Loucy (cell line): ENCODE measurements around the gene RPS5.

Experiments used
- H2AFZ ChIP-seq: fragments of 200-600 bp; sonication (generic); 2 replicates; pipeline ENCODE4 v1.6.0; 2016; ENCODE audit warnings: antibody characterized with exemption, mild to moderate bottlenecking, low read length, moderate library complexity
- H3F3A ChIP-seq: fragments of 200-600 bp; 2 replicates; pipeline ENCODE4 v1.6.0; 2016; ENCODE audit warnings: antibody characterized with exemption, low read depth, mild to moderate bottlenecking
- H3K27me3 ChIP-seq: fragments of 200-600 bp; sonication (generic); 2 replicates; pipeline ENCODE4 v1.6.1; 2014; ENCODE audit warnings: low read length, mild to moderate bottlenecking; ENCODE audit not compliant: insufficient read depth, poor library complexity, severe bottlenecking
- H3K36me3 ChIP-seq: fragments of 200-600 bp; sonication (generic); 2 replicates; pipeline ENCODE4 v1.6.1; 2016; ENCODE audit warnings: low read length; ENCODE audit not compliant: insufficient read depth
- H3K4me1 ChIP-seq: fragments of 200-600 bp; sonication (generic); 2 replicates; pipeline ENCODE4 v1.5.1; 2014; ENCODE audit warnings: low read length, mild to moderate bottlenecking; ENCODE audit not compliant: insufficient read depth, poor library complexity, severe bottlenecking
- H3K4me2 ChIP-seq: fragments of 200-600 bp; sonication (generic); 2 replicates; pipeline ENCODE4 v1.6.0; 2014; ENCODE audit warnings: antibody characterized with exemption, low read length, low read depth, mild to moderate bottlenecking; ENCODE audit not compliant: poor library complexity, severe bottlenecking
- H3K4me3 ChIP-seq: fragments of 200-600 bp; sonication (generic); 2 replicates; pipeline ENCODE4 v1.5.1; 2014; ENCODE audit warnings: low read length, mild to moderate bottlenecking, mixed read lengths; ENCODE audit not compliant: poor library complexity, severe bottlenecking
- H3K79me2 ChIP-seq: fragments of 200-600 bp; sonication (generic); 2 replicates; pipeline ENCODE4 v1.6.1; 2014; ENCODE audit warnings: low read length; ENCODE audit not compliant: insufficient read depth
- H3K9ac ChIP-seq: fragments of 200-600 bp; sonication (generic); 2 replicates; pipeline ENCODE4 v1.6.0; 2014; ENCODE audit warnings: mild to moderate bottlenecking, low read depth, low read length, moderate library complexity; ENCODE audit not compliant: poor library complexity, severe bottlenecking
- H3K9me2 ChIP-seq: fragments of 200-600 bp; sonication (generic); replicated peaks from 2 replicates; pipeline ENCODE4 v1.6.1; 2016; ENCODE audit warnings: low read depth, low read length, mixed read lengths
- H3K9me3 ChIP-seq: fragments of 200-600 bp; sonication (generic); 2 replicates; pipeline ENCODE4 v1.6.1; 2014; ENCODE audit warnings: mild to moderate bottlenecking, antibody characterized with exemption, low read length, low read depth; ENCODE audit not compliant: insufficient read depth
- H4K20me1 ChIP-seq: fragments of 200-600 bp; sonication (generic); 2 replicates; pipeline ENCODE4 v1.6.0; 2014; ENCODE audit warnings: antibody characterized with exemption, low read length, mild to moderate bottlenecking; ENCODE audit not compliant: insufficient read depth, poor library complexity, severe bottlenecking
- EZH2phosphoT487 ChIP-seq: fragments of 200-600 bp; IDR thresholded peaks from 2 replicates; pipeline ENCODE4 v1.6.1; 2018; ENCODE audit warnings: antibody characterized with exemption, mild to moderate bottlenecking, moderate library complexity, borderline replicate concordance
- TF ChIP-seq, protein P1 (sequence below): fragments of 200-600 bp; sonication (generic); conservative IDR thresholded peaks from 2 replicates; pipeline ENCODE4 v1.5.1; 2014; ENCODE audit warnings: mild to moderate bottlenecking, antibody characterized with exemption, low read length

Gene RPS5

DNA sequence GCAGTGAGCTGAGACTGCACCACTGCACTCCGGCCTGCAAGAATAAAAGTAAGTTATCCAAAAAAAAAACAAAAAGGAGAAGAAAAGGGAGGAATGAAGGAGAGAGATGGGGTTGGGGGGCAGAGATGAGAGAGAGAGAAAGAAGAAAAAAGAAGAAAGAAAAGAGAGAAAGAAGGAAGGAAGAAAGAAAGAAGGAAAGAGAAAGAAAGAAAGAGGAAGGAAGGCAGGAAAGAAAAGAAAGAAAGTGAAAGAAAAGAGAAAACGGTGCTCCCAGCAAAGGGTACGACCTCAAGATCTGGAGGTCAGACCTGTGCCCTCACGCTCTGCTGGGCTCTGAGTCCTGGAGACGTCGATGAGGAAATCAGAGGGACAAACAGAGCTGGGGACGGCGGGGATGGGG is 37.5 kb upstream of the RPS5 start:
- TF ChIP-seq, protein P1, sequence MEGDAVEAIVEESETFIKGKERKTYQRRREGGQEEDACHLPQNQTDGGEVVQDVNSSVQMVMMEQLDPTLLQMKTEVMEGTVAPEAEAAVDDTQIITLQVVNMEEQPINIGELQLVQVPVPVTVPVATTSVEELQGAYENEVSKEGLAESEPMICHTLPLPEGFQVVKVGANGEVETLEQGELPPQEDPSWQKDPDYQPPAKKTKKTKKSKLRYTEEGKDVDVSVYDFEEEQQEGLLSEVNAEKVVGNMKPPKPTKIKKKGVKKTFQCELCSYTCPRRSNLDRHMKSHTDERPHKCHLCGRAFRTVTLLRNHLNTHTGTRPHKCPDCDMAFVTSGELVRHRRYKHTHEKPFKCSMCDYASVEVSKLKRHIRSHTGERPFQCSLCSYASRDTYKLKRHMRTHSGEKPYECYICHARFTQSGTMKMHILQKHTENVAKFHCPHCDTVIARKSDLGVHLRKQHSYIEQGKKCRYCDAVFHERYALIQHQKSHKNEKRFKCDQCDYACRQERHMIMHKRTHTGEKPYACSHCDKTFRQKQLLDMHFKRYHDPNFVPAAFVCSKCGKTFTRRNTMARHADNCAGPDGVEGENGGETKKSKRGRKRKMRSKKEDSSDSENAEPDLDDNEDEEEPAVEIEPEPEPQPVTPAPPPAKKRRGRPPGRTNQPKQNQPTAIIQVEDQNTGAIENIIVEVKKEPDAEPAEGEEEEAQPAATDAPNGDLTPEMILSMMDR = no peak
- no peak for TF ChIP-seq EZH2phosphoT487
- peak overlapping the region; percentile 11 for H3K4me3 ChIP-seq
- H3K36me3 ChIP-seq = no peaks in the 10 kb centered on the region
- H3K79me2 ChIP-seq = peaks cover 25% of the 10 kb centered on the region
- H4K20me1 ChIP-seq = no peaks in the 10 kb centered on the region
- H3K4me2 ChIP-seq = peak overlapping the region; percentile 84
- no peaks in the 10 kb centered on the region for H3F3A ChIP-seq
- peak overlapping the region; percentile 15 for H3K9ac ChIP-seq
- H3K9me2 ChIP-seq = no peaks in the 10 kb centered on the region
- peaks cover 23% of the 10 kb centered on the region for H3K4me1 ChIP-seq
- no peak overlapping the region for H2AFZ ChIP-seq
- H3K9me3 ChIP-seq = no peaks in the 10 kb centered on the region
- no peaks in the 10 kb centered on the region for H3K27me3 ChIP-seq

DNA sequence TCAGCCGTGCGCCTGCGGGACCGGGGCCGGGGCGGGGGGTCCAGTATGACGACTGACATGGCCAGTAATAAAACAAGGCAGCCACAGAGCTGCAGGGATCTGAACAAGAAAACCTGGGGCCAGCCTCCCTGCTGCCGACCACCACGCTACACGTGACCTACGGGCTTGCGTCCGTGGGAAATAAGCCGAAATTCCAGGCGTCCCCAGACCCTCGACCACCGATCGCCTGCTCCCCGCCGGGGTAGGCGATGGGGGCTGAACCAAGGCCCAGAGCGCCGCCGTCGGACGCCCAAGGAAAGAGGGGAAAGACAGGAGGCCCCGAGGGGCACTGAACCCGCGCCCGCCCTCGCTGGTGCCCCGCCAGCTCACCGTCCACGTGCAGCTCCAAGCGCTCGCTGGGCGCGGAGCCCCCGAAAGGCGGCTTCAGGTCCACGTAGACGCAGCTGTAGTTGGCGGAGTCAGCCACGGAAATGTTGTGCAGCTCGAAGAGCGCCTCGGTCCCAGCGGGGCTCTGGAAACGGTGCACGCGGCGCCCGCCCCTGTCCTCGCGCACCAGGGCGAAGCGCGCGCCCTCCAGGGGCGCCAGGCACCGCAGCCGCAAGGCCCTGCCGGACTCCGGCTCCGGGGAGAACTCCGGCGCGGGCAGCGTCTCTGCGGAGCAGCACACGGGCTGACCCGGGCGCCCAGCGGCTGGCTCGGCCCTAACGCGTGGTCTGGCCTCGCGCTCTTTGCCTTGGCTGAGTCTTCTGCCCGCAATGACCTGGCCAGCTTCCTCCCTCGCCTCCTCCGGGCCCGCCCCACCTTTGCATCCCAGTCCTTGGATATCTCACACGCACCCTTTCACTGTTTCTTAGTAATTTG is 36.8 kb upstream of the RPS5 start:
- no peaks in the 10 kb centered on the region for H3K36me3 ChIP-seq
- no peak overlapping the region for H3K4me3 ChIP-seq
- no peaks in the 10 kb centered on the region for H3F3A ChIP-seq
- no peak overlapping the region for H3K9ac ChIP-seq
- H2AFZ ChIP-seq = no peak overlapping the region
- peaks cover 25% of the 10 kb centered on the region for H3K79me2 ChIP-seq
- no peaks in the 10 kb centered on the region for H3K9me3 ChIP-seq
- no peaks in the 10 kb centered on the region for H4K20me1 ChIP-seq
- H3K4me1 ChIP-seq = peaks cover 23% of the 10 kb centered on the region
- TF ChIP-seq, protein P1 = no peak
- no peak for TF ChIP-seq EZH2phosphoT487
- H3K4me2 ChIP-seq = no peak overlapping the region
- no peaks in the 10 kb centered on the region for H3K9me2 ChIP-seq
- no peaks in the 10 kb centered on the region for H3K27me3 ChIP-seq

DNA sequence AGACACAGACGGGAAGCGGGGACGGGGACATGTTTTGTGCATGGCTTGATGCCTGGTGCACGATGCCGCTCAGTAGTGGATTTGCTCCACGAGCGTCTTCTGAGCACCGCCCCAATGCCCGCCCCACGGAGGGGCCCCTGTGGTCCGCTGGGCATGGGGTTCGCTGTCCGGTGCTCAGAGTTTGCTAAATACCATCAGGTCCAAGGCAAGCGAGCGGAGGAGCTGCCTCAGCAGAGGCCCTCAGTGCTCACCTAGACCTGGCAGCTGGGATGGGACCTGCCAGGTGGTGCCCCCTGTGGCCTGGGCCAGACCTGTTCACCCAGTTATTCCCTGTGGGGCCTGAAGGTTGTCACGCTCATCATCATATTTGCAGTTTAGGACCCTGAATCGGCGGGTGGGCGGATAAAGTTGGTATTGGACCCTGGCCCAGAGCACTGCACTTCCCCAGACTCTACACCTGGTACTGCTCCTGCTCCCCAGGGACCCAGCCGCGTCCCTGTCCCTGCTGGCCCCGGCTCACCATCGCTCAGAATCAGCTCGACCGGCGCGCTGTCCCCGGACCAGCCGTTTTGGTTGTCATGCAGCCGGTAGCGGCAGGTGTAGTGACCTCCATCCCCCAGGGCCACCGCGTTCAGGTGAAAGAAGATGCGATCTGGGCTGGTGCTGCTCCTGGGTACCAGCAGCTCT is 36.1 kb upstream of the RPS5 start:
- Histone ChIP-seq H3K79me2 (peaks cover 19% of the 10 kb centered on the region), H3K4me2 (no peak overlapping the region), H3K4me3 (no peak overlapping the region), H3K9me3 (no peaks in the 10 kb centered on the region), H3K36me3 (no peaks in the 10 kb centered on the region), H3K9me2 (no peaks in the 10 kb centered on the region), H3K4me1 (peaks cover 18% of the 10 kb centered on the region), H3K27me3 (no peaks in the 10 kb centered on the region), H3F3A (no peaks in the 10 kb centered on the region), H3K9ac (no peak overlapping the region), H2AFZ (no peak overlapping the region), H4K20me1 (no peaks in the 10 kb centered on the region)
- no peak for TF ChIP-seq EZH2phosphoT487
- TF ChIP-seq, protein P1 = no peak
